SJSA1 (cell line): ENCODE results near the gene TXNL1. TPM values are rescaled to one million over a fixed set of nuclear protein-coding genes. Genes with fewer than 3 reads are reported as not detected.

ENCODE experiments used
- total RNA-seq: library from RNA; depleted of rRNA; stranded (reverse); fragments of >200 nt; shearing (Covaris generic); gene quantifications from 2 replicates; pipeline ENCODE4 v1.2.3, GENCODE V29; 2014; rRNA removed

Gene TXNL1
- total RNA-seq, 1 experiment from 2014 or later = 78.6 TPM

Other genes with a start within 250 kb of the TXNL1 start
- 4.7 and 11.0 TPM in 2 replicates for gene WDR7, start 12.8 kb upstream of the TXNL1 start, total RNA-seq